Stimulated activated CD4-positive, alpha-beta T cell treated with anti-CD3 and anti-CD28 coated beads, Interleukin-1b, Interleukin-23, amount 100 ng/mL, for 24 hours (primary cell): ENCODE results near the gene CCNY.
"Not testable (repeated sequence)": the region's sequence is repeated elsewhere in the genome, so short reads cannot be mapped to it uniquely, and the experiment has no call there.

ENCODE experiments used
- DNase-seq, 4 experiments: peaks; one replicate each; pipeline ENCODE4 v3.0.0-alpha.2; 2020; ENCODE audit warnings: low read depth in 4 of 4, low spot score in 1 of 4

CCNY gene

DNA sequence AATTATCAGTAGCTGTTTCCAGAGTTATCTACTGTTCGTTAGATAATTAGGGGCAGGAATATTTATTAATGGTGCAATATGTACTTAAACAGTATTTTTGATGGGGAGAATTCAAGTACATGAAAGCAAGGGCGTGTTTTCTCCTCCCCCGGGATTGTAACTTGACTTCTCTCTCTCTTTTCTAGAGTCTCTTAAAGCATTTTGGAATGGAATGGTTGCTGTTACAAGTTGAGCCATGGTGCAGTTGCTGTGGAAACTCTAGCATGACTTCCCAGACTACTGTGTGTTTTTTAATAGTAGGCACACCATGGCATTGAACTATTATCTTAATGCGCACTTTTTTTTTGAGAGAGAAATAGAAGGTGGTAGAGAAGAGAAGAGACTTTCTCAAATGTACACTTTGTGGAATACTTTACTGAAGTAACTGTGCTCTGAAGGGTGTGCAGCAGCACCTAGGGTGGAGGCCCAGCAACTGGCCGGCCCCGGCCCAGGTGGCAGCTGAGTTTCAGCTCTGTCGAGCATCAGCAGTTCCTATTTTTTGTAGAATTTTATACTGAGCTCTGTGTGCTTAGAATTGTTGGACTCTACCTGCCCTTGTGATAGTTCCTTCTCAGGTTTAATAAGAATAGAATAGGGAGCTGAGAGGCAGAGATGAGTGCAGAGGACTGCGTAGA, 64.4 kb downstream of the CCNY start:
- DNase-seq = no peak

DNA sequence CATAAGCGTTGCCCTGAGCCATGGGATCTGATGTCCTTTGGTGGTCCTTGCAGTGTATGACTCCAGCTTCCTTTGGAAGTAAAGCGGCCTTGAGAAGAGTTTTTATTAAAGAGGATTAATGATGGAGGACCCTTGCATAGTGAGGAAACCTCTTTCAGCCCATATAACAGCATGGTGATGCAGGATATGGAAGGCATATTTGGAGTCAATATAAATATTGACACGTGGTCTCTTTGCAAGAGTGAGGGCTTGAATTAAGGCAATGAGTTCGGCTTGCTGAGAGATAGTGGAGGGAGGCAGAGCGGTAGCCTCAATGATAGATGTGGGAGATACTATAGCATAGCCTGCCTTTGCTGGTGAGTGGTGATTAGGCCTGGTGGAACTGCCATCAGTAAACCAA, 67.2 kb downstream of the CCNY start:
- DNase-seq = not testable (repeated sequence)

DNA sequence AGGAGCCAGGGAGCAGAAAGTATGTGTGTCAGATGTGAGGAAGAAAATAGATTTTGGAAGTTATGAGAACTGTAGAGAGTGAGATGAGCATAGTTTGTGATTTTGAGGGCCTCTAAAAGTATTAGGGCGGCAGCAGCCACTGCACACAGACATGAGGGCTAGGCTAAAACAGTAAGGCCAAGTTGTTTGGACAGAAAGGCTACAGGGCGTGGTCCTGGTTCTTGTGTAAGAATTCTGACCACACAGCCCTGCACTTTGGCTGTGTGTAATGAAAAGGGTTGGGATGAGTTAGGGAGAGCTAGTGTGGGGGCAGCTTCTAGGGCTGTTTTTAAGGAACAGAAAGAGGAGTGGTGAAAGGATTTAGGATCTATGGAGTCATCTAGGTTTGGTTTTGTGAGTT, 67.8 kb downstream of the CCNY start:
- DNase-seq = not testable (repeated sequence)

DNA sequence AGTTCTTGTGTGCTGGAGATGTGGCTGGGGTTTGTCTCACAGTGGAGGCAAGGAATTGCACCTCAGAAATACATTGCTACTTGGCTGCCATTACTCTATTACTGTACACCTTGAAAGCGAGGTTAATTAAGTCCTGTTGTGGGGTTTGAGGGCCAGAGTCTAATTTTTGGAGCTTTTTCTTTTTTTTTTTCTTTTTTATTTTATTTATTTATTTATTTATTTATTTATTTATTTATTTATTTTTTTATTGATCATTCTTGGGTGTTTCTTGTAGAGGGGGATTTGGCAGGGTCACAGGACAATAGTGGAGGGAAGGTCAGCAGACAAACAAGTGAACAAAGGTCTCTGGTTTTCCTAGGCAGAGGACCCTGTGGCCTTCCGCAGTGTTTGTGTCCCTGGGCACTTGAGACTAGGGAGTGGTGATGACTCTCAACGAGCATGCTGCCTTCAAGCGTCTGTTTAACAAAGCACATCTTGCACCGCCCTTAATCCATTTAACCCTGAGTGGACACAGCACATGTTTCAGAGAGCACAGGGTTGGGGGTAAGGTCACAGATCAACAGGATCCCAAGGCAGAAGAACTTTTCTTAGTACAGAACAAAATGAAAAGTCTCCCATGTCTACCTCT, 69.8 kb downstream of the CCNY start:
- not testable (repeated sequence) for DNase-seq

DNA sequence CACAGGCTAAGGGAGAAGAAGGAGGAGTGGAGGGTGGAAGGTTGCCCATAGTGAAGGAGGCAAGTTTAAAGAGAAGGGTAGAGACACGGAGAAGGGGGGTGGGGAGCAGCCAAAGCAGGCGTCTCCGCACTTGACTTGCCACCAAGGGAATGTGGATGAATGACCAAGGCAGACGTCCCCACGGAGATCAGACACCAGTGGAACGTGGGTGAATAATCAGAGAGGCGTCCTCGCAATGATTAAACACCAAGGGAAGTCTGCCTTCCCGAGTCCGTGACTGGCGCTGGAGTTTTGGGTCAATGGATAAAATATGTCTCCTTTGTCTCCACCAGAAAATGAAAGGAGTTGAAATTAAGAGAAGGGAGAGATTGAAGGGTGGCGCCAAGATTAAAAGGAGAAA, 71.4 kb downstream of the CCNY start:
- not testable (repeated sequence) for DNase-seq

DNA sequence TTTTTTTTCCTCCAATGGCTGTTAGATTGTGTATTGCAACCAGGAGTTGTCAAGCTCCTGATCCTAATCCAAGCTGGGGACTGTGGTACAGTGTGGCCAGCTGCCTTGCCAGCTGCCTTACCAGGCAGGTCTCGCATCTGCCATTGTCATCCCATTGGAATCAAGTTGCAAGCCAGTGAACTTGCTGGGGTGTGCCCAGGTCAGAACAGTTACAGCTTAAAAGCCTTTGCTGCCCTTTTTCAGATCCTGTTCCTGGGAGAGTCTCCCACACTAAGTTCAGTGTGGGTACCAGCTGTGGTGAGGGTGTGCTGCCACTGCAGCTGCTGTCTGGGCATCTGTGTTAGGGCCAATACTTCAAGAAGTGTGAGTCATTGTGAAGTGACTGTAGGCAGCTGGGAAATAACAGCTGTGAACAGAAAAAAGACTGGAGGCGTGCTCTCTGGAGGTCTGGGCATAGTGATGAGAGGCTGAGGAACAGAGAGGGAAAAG, 72.8 kb downstream of the CCNY start:
- DNase-seq = no peak

DNA sequence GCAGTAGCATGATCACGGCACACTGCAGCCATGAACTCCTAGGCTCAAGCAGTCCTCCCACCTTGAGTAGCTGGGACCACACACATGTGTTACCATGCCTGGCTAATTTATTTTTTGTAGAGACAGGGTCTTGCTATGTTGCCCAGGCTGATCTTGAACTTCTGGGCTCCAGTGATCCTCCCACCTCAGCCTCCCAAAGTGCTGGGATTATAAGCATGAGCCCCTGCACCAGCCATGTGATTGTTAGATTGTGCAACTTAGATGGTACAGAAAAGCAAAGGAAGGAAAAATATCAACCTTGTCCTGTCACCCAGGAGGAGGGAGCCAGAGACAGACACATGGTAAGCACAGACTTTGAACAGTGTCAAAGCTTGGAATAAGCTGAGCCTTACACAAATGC, 73.5 kb downstream of the CCNY start:
- no peak for DNase-seq

DNA sequence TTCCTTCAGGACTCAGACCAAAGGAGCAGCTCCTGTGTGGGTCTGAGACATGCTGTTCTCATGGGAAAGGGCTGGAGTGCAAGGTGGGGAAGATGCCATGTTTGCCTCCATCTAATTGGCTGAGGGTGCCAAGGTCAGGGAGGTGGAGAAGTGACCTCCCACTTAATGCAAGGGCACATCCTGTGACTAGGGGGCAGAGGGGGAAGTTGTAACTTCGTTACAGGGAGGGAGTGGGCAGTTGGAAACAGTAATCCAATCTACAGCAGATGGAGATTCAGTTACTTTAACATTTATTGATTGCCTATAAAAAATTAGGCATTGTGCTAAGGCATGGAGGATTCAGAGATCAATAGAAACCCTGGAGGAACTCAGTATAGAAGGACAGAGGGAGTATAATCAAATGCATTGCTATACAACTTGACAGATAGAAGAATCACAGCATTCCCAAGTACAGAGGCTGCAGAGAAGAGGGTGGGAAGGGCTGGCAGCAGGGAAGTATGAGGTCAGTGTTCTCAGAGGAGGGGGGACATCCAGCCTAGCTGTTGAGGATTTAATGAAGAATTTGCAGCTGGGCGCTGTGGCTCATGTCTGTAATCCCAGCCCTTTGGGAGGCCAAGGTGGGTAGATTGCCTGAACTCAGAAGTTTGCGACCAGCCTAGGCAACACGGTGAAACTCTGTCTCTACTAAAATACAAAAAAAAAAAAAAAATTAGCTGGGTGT, 75.9 kb downstream of the CCNY start:
- no peak for DNase-seq

DNA sequence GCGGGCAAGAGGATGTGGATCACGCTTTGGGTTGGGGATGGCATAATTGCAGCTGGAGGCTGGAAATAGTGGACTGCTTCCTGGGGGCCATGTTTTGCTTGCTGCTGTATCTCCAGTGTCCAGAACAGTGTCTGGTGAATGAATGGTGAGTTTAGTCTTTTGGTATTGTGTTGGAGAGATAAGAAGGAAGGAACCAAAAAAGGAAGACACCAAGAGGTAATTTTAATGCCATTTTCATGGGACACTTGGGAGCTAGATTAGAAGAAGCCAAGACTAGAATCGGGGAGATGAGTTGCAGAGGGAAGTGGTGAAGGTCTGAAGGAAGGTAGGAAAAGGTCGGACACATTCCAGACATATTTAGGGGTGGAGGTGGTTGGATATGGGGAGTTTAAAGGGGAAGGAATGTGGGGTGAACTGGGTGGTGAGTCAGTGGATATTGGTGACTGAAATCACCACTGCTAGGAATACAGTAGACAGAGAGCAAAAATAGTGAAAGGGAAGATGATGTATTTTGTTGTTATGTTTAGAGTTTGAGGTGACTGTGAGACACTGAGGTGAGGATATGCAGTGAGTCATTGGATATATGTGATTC, 76.7 kb downstream of the CCNY start:
- DNase-seq = no peak

DNA sequence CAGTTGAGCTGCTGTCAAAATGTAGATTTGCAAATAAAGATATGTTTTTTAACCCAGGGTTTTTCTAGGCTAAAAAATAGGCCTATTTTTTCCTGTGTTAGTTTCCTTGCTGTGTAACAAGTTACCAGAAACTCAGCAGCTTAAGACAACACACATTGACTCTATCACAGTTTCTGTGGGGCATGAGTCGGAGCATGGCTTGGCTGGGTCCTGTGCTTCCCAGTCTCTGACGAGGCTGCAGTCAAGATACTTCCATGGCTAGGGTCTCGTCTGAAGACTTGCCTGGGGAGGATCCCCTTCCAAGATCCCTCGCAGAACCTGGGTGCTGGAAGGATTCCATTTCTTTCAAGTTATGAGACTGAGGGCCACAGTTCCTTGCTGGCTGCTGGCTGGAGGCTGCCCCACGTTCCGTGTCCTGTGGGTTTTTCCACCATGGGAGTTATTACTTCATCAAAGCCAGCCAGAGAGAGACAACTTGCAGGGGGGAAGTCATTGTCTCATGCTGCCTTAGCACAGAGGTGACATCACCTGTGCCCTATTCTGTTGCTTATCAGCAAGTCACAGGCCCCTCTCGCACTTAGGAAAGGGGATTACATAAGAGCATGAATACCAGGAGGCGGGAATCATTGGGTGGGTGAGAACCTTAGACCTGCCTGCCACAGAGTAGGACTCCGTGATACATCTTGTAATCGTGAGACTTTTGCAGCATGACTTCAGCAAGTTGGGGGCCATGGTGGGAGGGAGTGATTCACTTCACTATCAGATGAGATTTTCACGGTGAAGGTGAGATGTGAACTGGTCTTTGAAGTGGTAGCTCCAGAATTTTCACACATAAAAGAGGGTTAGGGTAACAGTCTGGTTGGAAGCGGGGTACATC, 77.9 kb downstream of the CCNY start:
- DNase-seq = no peak

DNA sequence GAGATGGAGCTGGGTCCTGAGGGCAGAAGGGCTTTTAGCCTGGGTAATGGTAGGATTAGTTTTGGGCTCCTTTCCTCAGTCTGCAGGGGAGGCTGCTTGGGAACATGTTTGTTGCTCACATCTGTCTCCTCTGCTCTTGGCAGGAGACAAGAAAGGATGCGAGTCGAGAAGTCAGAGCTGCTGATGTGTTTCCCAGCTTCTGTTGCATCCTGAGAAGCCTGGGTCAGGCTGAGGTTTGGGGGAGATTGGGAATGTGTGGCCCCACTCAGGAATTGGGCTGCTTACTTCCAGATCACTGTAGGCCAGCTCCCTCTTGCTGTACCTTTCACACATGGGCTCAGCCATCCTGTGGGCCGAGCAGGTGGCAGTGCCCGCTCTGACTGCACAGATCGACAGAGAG, 79.2 kb downstream of the CCNY start:
- no peak for DNase-seq

DNA sequence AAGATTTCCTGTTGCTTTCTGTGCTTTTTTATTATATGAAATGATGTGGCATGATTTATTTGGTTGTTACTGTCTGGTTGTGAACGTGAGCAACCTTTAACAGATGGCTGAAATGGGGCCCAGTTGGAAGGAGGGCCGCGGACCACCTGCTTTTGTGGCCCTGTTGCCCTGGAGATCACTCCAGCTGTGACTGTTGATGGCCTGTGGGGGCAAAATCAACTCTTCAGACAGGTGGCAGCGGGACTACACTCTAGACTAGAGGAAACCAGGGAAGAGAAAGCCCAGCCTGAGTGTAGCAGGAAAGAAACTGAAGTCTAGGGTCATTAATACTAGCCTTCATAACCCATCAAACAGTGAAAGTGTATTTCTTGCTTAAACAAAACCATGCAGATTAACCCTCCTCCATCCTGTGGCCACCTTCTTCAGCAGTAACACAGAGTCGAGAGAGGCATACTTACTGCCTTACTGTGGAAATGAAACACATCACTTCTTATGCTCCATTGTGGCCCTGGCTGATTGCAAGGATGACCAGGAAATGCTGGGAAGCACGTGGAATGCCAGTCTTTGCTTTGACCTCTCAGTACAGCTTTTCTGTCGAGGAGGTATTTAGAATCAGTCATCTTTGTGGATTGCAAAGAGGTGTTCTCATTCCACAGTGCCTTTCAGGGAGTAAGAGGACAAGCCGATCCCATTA, 80.5 kb downstream of the CCNY start:
- no peak for DNase-seq

DNA sequence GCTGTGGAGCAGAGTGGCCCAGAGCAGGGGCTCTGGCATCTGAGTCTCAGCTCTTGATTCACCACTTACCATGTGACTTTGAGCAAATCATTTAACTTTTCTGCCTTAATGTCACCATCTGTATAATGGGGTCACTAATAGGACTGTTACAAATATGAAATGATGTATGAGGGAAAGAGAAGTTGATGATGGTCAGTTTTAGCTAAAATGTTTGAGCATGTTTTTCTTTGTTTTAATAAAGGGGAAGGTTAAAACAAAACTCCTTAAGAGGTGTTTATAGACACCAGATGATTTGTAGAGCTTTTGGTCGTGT, 81.0 kb downstream of the CCNY start:
- no peak for DNase-seq

DNA sequence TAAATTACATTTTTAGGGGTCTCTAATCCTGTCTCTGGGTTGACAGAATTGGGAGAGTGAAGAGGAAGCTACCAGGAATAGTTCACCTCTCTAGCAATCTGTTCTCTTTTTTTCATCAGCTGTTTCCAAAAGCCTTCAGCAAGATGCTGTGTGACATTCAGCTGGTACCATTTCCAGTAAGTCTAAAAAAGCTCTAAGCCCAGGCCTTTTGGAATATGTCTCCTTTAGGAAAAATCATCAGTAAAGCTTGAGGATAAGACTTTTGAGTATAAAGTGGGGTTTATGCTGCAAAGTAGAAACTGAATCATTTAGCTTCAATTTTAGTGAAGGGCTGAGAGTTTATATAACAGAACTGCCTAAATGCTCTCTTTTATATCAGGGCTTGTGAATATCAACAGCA, 81.5 kb downstream of the CCNY start:
- no peak for DNase-seq

DNA sequence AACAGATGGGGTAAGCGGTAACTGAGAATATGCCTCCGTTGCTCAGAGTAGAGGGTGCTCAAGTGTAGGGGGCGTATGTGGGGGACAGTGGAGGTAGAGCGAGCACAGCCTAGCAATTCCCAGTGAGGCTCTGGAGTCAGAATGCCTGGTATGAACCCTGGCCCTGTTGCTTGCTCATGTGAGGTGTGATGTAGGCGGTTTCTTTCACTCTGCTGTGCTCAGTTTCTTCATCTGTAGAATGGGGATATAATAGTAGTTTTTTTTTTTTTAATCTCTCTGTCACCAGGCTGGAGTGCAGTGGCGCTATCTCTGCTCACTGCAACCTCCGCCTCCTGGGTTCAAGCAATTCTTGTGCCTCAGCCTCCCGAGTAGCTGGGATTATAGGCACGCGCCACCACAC, 82.3 kb downstream of the CCNY start:
- DNase-seq = not testable (repeated sequence)

DNA sequence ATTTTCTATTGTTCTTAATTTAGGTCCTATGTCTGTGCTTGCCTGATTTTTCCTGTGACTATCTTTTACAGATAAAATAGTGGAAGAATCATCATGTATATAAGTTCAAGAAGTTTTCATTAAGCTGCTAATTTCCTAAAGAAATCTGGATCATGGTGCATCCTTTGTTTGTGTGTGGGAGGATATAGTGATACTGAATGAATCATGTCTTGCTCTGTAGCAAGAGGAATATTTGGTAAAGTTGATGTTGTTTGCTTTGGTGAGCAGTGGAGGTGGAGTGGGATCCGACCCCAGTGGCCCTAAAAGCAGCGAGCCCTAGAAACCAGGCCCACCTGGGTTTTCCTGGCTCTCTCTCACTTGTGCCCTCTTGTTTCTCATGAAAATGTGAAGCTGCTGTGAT, 83.7 kb downstream of the CCNY start:
- no peak for DNase-seq

DNA sequence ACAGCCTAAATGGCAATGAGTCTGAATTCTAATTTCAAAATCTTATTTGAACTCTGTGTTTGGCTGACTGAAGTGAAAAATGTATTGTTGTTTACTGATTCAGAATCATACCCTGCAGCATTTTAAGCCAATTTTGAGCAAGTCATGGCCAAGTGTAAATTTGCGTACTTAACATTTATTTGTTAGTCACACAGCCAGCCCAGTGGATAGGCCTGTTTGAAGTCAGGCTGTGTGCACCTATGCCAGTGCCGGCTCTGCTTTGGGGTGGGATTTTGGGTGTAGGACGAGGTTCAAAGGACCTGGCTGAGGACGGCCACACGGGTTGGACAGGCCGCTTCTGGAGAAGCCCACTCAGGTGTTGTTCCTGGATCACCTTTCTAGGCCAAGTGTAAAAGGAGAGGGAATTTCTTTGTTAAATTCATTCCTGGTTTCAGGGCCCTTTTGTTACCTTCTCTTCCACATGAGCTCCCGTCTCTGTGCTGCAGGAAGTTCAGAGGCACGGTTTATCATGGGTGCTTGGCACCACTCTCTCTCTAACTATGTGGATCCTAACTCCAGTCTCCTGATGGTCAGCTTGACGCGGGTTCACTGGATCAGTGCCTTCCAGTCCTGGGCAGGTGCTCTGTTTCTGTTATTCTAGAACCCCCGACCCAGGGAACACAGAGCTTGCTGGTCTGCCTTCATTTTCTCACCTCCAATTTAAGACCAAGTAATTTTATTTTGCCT, 84.7 kb downstream of the CCNY start:
- DNase-seq = no peak

DNA sequence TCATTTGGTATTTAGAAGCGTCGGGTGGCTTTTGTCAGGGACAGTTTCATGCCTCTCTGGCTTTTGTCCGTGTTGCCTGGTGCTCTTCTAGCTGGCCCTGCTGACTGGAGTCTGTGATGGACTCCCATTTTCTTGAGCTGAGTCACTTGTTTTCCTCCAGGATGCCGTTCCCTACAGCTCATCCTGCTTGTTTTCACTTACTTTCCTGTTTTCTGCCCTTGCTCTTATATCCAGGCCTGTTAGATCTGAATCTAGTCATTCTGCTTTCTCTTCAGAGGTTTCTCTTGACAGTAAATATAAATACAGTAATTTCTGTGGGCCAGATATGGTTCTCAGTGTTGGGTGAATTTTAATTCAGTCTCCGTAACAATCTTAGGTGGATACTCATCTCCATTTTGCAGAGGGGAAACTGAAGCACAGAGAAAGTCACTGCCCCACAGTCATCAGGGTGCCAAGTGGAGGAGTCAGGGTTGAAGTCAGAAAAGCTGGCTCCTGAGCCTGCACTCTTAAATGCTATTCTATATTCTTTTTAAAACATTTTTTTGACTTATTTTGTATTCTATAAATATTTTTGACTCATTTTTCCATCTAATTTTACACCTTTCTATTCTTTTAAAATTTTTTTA, 85.4 kb downstream of the CCNY start:
- DNase-seq = no peak

DNA sequence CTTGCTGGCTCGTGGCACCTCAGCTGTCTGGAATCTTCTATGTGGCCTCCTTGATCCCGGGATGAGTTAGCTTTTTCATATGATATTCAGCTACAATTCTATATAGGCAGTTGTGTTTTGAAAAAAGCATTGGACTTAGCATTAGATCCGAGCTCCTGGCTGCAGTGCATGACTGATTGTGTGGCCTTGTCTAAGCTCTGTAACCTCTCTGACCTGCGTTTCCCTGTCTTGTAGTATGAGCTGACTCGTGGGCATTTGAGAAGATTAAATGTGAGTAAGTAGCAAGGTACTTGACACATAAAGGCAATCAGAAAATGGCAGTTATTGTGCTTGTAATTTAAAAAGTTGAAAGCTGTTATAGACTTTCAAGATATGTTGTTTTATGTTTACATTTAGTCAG, 85.9 kb downstream of the CCNY start:
- DNase-seq = no peak
